Hepatic stellate cell (primary cell): Measurements from ENCODE around the gene SEC24B.
"Not testable (repeated sequence)": the region's sequence is repeated elsewhere in the genome, so short reads cannot be mapped to it uniquely, and the experiment has no call there.

Experiments used
- DNase-seq: peaks from one replicate; pipeline ENCODE4 v3.0.0; 2011; ENCODE audit warnings: low spot score

SEC24B gene

GRCh38 chr4:109578846-109579245, 145.2 kb downstream of the SEC24B start:
- DNase-seq = no peak

- DNase-seq = not testable (repeated sequence)
These were observed 146.4 kb downstream of the SEC24B start for GRCh38 chr4:109579997-109580396.

GRCh38 chr4:109588176-109588575, 154.6 kb downstream of the SEC24B start:
- DNase-seq = no peak

- DNase-seq = no peak
These were observed 155.5 kb downstream of the SEC24B start for GRCh38 chr4:109589119-109589518.

GRCh38 chr4:109589605-109590004, 156.0 kb downstream of the SEC24B start:
- no peak for DNase-seq
